Effector memory CD8-positive, alpha-beta T cell (primary cell): Measurements from ENCODE around the gene NCK1.
A peak's percentile ranks its signal among the peaks of the same experiment; 100 is the strongest.
"Not testable (repeated sequence)": the region's sequence is repeated elsewhere in the genome, so short reads cannot be mapped to it uniquely, and the experiment has no call there.

ENCODE experiments used
- ATAC-seq: fragments of 150-1000 bp; cut with Tn5 transposase; replicated peaks from 2 replicates; pipeline ENCODE4 v1.10.0; 2021; ENCODE audit warnings: mild to moderate bottlenecking, moderate library complexity
- DNase-seq, 3 experiments: peaks; one replicate each; pipeline ENCODE4 v3.0.0; 2021
- H3K27ac Mint-ChIP-seq, 2 donors: one replicate each; pipeline ENCODE4 v1.8.0; 2022; ENCODE audit warnings: mild to moderate bottlenecking in 2 of 2, mixed read lengths in 2 of 2, moderate library complexity in 2 of 2
- H3K27me3 Mint-ChIP-seq, 2 donors: one replicate each; pipeline ENCODE4 v1.8.0; 2022; ENCODE audit warnings: mixed read lengths in 2 of 2
- H3K36me3 Mint-ChIP-seq: one replicate; pipeline ENCODE4 v1.8.0; 2022; ENCODE audit warnings: mild to moderate bottlenecking, moderate library complexity, mixed read lengths; ENCODE audit not compliant: insufficient read depth
- H3K4me1 Mint-ChIP-seq, 2 donors: one replicate each; pipeline ENCODE4 v1.8.0; 2022; ENCODE audit warnings: low read depth in 2 of 2, mixed read lengths in 2 of 2
- H3K4me3 Mint-ChIP-seq, 2 donors: one replicate each; pipeline ENCODE4 v1.8.0; 2022; ENCODE audit warnings: mild to moderate bottlenecking in 2 of 2, mixed read lengths in 2 of 2, moderate library complexity in 2 of 2
- H3K9me3 Mint-ChIP-seq, 2 donors: one replicate each; pipeline ENCODE4 v1.8.0; 2022; ENCODE audit warnings: mixed read lengths in 2 of 2

The NCK1 gene

GRCh38 chr3:136882571-136882970 lies 20.6 kb downstream of the NCK1 start:
- peak overlapping the region in 1 of 2 donors; percentile 86 for H3K27ac Mint-ChIP-seq
- no peaks in the 10 kb centered on the region for H3K9me3 Mint-ChIP-seq
- peaks cover 3% of the 10 kb centered on the region for H3K36me3 Mint-ChIP-seq
- H3K4me3 Mint-ChIP-seq = peak overlapping the region in 1 of 2 donors; percentile 42
- DNase-seq = no peak
- H3K4me1 Mint-ChIP-seq = peaks cover 44 to 68% of the 10 kb centered on the region in 2 donors
- ATAC-seq = peak; percentile 52
- no peaks in the 10 kb centered on the region for H3K27me3 Mint-ChIP-seq

- Mint-ChIP-seq H3K27ac (peak overlapping the region; percentile 13 to 86), H3K9me3 (no peaks in the 10 kb centered on the region), H3K4me1 (peaks cover 45 to 59% of the 10 kb centered on the region in 2 donors), H3K27me3 (no peaks in the 10 kb centered on the region), H3K4me3 (peak overlapping the region in 1 of 2 donors; percentile 26), H3K36me3 (peaks cover 5% of the 10 kb centered on the region)
- no peak for DNase-seq
- no peak for ATAC-seq
Measured at GRCh38 chr3:136883967-136884720, 22.1 kb downstream of the NCK1 start.

- Mint-ChIP-seq H3K27ac (peak overlapping the region; percentile 36 to 45), H3K4me1 (peaks cover 50 to 60% of the 10 kb centered on the region in 2 donors), H3K27me3 (no peaks in the 10 kb centered on the region), H3K4me3 (peak overlapping the region; percentile 49 to 61), H3K36me3 (peaks cover 4% of the 10 kb centered on the region), H3K9me3 (no peaks in the 10 kb centered on the region)
- ATAC-seq (peak; percentile 84), DNase-seq (no peak)
Measured at GRCh38 chr3:136885357-136886213, 23.6 kb downstream of the NCK1 start.

GRCh38 chr3:136889947-136890346 lies 27.9 kb downstream of the NCK1 start:
- Mint-ChIP-seq H3K36me3 (peaks cover 8% of the 10 kb centered on the region), H3K9me3 (no peaks in the 10 kb centered on the region), H3K27me3 (no peaks in the 10 kb centered on the region), H3K4me3 (no peak overlapping the region), H3K4me1 (peaks cover 56 to 59% of the 10 kb centered on the region in 2 donors), H3K27ac (peak overlapping the region in 1 of 2 donors; percentile 89)
- DNase-seq = no peak
- no peak for ATAC-seq

- H3K9me3 Mint-ChIP-seq = no peaks in the 10 kb centered on the region
- H3K27ac Mint-ChIP-seq = peak overlapping the region; percentile 36 to 71
- H3K36me3 Mint-ChIP-seq = peaks cover 14% of the 10 kb centered on the region
- ATAC-seq (no peak), DNase-seq (no peak)
- H3K27me3 Mint-ChIP-seq = no peaks in the 10 kb centered on the region
- H3K4me1 Mint-ChIP-seq = peaks cover 48 to 60% of the 10 kb centered on the region in 2 donors
- H3K4me3 Mint-ChIP-seq = peak overlapping the region; percentile 8 to 33
Measured at GRCh38 chr3:136891934-136892855, 30.2 kb downstream of the NCK1 start.

- H3K4me3 Mint-ChIP-seq = peak overlapping the region in 1 of 2 donors; percentile 44
- H3K9me3 Mint-ChIP-seq = no peaks in the 10 kb centered on the region
- peaks cover 14% of the 10 kb centered on the region for H3K36me3 Mint-ChIP-seq
Measured at GRCh38 chr3:136893848-136894443, 31.9 kb downstream of the NCK1 start.

GRCh38 chr3:136897171-136897570 lies 35.2 kb downstream of the NCK1 start:
- not testable (repeated sequence) for DNase-seq, ATAC-seq, H3K4me3 Mint-ChIP-seq, H3K9me3 Mint-ChIP-seq, H3K27me3 Mint-ChIP-seq, H3K36me3 Mint-ChIP-seq
- Mint-ChIP-seq H3K27ac (peak overlapping the region in 1 of 2 donors; percentile 59), H3K4me1 (peaks cover 60 to 70% of the 10 kb centered on the region in 2 donors)

More at GRCh38 chr3:136893848-136894443, 31.9 kb downstream of the NCK1 start:
- Mint-ChIP-seq H3K27me3 (no peaks in the 10 kb centered on the region), H3K27ac (peak overlapping the region; percentile 18 to 51), H3K4me1 (peaks cover 48 to 58% of the 10 kb centered on the region in 2 donors)
- DNase-seq (no peak), ATAC-seq (no peak)

GRCh38 chr3:136898549-136898948 lies 36.5 kb downstream of the NCK1 start:
- peaks cover 58 to 67% of the 10 kb centered on the region in 2 donors for H3K4me1 Mint-ChIP-seq
- H3K27ac Mint-ChIP-seq = peak overlapping the region; percentile 76 to 89
- DNase-seq (no peak), ATAC-seq (no peak)
- H3K27me3 Mint-ChIP-seq = no peaks in the 10 kb centered on the region
- peaks cover 9% of the 10 kb centered on the region for H3K36me3 Mint-ChIP-seq
- peaks cover 1 to 8% of the 10 kb centered on the region in 2 donors for H3K9me3 Mint-ChIP-seq
- H3K4me3 Mint-ChIP-seq = peak overlapping the region; percentile 5 to 18

- H3K4me1 Mint-ChIP-seq = peaks cover 56 to 67% of the 10 kb centered on the region in 2 donors
- DNase-seq (no peak), ATAC-seq (peak; percentile 27)
- H3K36me3 Mint-ChIP-seq = peaks cover 13% of the 10 kb centered on the region
- H3K4me3 Mint-ChIP-seq = peak overlapping the region in 1 of 2 donors; percentile 18
- peaks cover 1 to 12% of the 10 kb centered on the region in 2 donors for H3K9me3 Mint-ChIP-seq
- H3K27ac Mint-ChIP-seq = peak overlapping the region; percentile 76 to 89
- H3K27me3 Mint-ChIP-seq = no peaks in the 10 kb centered on the region
Measured at GRCh38 chr3:136898954-136899353, 36.9 kb downstream of the NCK1 start.

- H3K4me3 Mint-ChIP-seq = peak overlapping the region; percentile 10 to 53
- ATAC-seq (peak; percentile 42), DNase-seq (no peak)
- H3K4me1 Mint-ChIP-seq = peaks cover 52 to 62% of the 10 kb centered on the region in 2 donors
- no peaks in the 10 kb centered on the region for H3K27me3 Mint-ChIP-seq
- H3K36me3 Mint-ChIP-seq = peaks cover 13% of the 10 kb centered on the region
- peak overlapping the region; percentile 76 to 89 for H3K27ac Mint-ChIP-seq
- H3K9me3 Mint-ChIP-seq = peaks cover 1 to 14% of the 10 kb centered on the region in 2 donors
Measured at GRCh38 chr3:136899622-136900158, 37.7 kb downstream of the NCK1 start.

- ATAC-seq, H3K27me3 Mint-ChIP-seq, DNase-seq: not testable (repeated sequence)
- Mint-ChIP-seq H3K4me3 (peak overlapping the region; percentile 1 to 53), H3K4me1 (peaks cover 54 to 65% of the 10 kb centered on the region in 2 donors), H3K27ac (peak overlapping the region; percentile 76 to 89), H3K36me3 (peaks cover 15% of the 10 kb centered on the region), H3K9me3 (peaks cover 1 to 14% of the 10 kb centered on the region in 2 donors)
Measured at GRCh38 chr3:136900694-136901093, 38.7 kb downstream of the NCK1 start.

- no peak for DNase-seq
- H3K4me1 Mint-ChIP-seq = peaks cover 61 to 67% of the 10 kb centered on the region in 2 donors
- H3K36me3 Mint-ChIP-seq = peaks cover 14% of the 10 kb centered on the region
- peaks cover 1 to 14% of the 10 kb centered on the region in 2 donors for H3K9me3 Mint-ChIP-seq
- peak overlapping the region; percentile 1 to 53 for H3K4me3 Mint-ChIP-seq
- no peak for ATAC-seq
- peak overlapping the region; percentile 76 to 89 for H3K27ac Mint-ChIP-seq
- H3K27me3 Mint-ChIP-seq = no peaks in the 10 kb centered on the region
Measured at GRCh38 chr3:136901391-136901790, 39.4 kb downstream of the NCK1 start.
